DMS114 treated with DMSO at 0.1 percent for 48 hours (cell line): ENCODE measurements around the gene TMEM80.

ENCODE experiments used
- DNase-seq: peaks from one replicate; lab custom pipeline; 2025; ENCODE audit not compliant: unreplicated experiment; lab: John Stamatoyannopoulos, UW

TMEM80 gene

DNA sequence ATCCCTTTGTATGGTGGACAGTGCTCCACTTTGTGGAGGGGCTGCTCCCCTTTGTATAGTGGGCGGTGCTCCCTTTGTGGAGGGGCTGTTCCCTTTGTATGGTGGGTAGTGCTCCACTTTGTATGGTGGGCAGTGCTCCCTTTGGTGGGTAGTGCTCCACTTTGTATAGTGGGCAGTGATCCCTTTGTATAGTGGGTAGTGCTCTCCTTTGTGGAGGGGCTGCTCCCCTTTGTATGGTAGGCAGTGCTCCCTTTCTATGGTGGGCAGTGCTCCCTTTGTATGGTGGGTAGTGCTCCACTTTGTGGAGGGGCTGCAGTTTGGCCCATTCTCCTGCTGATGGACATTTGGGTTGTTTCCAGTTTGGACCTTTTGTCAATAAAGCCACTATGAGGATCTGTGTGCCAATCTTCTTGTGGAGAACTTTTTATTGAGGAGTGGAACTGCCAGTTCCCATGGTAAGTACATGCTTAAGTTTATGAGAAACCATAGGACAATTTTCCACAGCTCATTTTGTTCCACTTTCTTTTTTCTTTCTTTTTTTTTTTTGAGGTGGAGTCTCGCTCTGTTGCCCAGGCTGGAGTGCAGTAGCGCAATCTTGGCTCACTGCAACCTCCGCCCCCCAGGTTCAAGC is 47.1 kb downstream of the TMEM80 start:
- DNase-seq, result no peak

GRCh38 chr11:745428-745827 is 49.8 kb downstream of the TMEM80 start:
- no peak for DNase-seq

DNA sequence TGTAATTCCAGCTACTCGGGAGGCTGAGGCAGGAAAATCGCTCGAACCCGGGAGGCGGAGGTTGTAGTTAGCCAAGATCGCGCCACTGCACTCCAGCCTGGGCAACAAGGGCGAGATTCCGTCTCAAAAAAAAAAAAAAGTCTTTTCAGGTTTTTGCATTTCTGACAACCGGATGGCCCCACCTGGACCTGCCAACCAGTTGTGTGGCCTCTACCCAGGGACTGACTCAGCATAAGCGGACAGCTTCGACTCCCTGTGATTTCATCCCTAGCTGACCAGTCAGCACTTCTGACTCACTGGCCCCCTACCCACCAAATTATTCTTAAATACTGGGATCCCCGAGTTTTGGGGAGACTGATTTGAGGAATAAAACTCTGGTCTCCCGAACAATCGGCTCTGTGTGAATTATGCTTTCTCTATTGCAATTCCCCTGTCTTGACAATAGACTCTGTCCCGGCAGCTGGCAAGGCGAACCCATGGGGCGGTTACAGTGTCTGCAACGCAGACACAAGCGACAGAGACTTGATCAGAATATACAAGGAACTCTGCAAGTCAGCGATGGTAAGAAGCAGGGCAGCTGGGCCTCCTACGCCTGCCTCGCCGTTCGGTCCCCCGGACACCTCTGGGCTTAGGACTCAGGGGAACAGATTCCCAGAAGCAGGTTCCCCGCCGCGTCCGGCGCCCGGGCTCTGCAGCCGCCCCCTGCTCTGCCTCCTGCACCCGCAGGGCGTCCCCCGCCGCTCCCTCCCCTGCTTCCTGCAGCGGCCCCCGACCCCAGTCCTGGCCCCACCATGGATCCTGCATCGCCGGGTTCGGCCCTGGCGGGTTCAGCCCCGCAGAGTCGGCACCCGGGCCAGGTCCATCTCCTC is 50.9 kb downstream of the TMEM80 start:
- DNase-seq, result no peak

DNA sequence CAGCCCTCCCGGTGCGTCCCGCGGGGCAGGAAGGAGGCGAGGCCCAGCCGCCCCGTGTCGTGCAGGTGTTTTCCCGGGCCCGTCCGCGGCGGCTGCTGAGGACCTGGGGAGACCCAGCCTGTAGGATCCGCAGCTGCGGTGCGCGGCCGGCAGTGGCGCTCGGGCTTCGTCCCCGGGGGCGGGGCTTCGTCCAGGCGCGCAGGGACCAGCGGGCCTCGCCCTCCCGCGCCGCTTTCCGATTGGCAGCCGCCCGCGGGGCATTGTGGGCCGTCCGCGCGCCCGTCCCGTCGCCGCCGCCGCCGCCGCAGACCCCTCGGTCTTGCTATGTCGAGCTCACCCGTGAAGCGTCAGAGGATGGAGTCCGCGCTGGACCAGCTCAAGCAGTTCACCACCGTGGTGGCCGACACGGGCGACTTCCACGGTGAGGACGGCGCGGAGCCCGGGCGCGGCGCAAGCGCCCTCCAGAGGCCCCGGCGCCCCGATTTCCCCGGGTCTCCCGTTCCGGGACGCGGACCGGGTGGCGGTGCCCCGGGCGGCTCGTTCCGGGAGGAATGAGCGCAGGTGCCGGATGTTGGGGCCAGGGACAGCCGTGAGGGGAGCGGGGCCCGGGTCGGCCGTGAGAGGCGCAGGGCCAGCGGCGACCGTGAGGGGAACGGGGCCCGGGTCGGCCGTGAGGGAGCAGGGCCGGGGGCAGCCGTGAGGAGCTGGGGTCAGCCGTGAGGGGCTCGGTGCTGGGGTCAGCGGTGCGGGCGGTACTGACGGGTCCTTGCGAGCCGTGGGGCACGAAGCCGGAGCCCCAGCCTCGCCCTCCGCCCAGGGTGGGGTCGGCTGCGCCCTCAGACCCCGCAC is 51.8 kb downstream of the TMEM80 start, which contains the start of gene TALDO1:
Gene TALDO1 (plus strand): TSS at position 307 of the 849 bp plus-strand sequence. CDS start 18 bp downstream, at position 325.
- peak; percentile 63 for DNase-seq

DNA sequence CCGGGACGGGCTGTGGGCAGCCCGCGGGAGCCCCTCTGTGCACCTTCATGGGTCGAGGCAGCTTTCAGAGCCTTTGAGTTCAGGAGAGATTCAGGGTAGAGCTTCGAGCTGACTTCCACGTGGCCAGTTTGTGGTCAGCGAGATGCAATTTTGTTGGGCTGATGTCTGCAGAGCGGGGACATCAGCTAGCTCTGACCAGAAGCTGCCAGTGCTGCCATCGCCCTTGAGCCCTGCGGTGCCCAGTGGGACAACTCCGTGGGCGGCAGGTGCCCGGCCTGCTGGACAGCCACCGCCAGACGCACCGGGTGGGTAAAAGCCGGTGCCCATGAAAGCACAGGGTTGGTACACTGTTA is 52.4 kb downstream of the TMEM80 start:
- no peak for DNase-seq

DNA sequence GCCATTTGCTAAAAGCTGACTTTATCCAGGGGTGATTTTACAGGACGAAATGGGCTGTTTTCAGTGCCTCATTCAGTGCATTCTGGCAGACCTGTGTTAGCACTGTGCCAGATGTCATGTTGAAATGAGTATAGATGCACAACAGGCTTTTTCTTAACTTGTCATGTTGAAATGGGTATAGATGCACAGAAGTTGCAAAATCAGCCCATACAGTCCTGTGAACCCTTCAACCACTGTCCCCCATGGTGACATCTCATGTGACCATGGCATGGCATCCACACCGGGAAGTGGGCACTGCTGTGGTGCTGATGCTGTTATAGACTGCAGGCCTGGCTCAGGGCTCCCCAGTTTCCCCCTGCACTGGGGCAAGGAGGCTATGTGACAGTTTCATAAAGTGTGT is 54.1 kb downstream of the TMEM80 start:
- DNase-seq, result no peak
